Activated CD4-positive, alpha-beta T cell treated with anti-CD3 and anti-CD28 coated beads for 4 hours (primary cell): ENCODE results near the gene GGTLC2.
"Not testable (repeated sequence)": the region's sequence is repeated elsewhere in the genome, so short reads cannot be mapped to it uniquely, and the experiment has no call there.

Experiments used
- DNase-seq, 2 donors: peaks; one replicate each; pipeline ENCODE4 v3.0.0-alpha.2; 2020

Gene GGTLC2

DNA sequence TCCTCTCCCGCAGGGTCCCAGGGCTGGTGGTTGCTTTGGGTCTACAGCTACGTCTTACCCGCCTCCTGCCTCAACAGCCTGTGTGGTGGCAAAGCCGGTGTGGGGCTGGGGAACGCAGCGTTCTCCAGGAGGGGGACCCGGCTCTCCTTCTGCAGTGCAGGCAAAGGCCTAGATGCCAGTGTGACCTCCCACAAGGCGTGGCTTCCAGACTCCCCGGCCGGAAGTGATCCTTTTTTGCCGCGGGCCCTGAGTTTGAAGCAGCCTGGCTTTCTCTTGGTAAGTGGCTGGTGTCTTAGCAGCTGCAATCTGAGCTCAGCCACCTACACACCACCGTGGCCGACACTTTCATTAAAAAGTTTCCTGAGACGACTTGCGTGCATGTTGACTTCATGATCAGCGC is 6.1 kb upstream of the GGTLC2 start:
- DNase-seq: not testable (repeated sequence)

DNA sequence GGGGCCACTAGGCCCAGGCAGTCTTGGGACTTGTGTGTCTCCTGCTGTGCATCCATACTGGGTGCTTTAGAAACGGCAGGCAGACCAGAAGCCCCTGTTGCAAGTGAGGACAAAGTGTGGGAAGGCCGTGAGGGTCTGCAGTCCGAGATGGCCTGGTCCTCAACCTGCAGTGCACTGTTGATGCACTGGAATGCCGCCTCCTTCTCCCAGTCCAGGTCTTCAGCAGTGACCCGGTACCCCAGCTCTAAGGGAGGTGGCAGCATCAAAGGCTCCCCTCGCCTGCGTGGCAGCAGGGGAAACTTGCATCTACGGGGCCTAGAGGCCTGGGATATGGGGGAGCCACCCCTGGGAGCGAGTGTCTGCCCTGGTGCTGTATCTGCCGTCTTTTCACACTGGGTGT is 2.2 kb upstream of the GGTLC2 start:
- not testable (repeated sequence) for DNase-seq

DNA sequence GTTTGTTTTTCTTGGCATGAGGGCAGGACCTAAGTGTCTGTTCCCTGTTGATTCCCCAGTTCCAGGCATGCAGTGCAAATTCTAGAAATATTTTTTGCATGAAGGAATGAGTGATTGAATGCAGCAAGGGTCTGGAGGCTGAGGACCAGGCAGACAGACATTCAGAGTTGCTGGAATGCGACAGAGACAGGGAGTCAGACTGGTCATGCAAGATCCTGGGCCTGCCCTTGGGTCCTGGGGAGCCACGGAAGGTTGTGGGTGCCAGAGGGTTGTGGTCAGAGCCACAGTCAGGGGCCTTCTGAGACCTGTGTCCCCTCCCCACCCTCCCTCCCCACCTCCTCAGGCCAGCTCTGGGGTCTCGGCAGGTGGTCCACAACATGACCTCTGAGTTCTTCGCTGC is 1.6 kb downstream of the GGTLC2 start:
- DNase-seq: not testable (repeated sequence)

DNA sequence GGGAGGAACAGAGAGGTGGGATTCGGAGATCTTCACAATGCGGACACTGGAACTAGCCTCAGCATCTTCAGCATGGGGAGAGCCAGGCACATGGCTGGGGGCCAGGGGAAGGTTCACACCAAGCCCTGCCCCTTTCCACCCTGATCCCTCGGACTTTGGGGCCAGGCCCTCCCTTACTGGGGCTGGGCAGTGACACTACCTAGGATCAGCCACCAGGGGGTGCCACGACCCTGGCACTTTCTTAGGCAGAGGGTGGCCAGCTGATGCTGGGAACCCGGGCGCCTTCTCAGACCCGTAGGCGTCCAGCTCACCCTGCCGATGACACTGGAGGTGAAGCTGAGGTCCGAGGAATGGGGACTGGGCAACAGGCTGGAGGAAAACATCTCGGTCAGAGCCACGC is 3.5 kb downstream of the GGTLC2 start:
- DNase-seq: not testable (repeated sequence)

DNA sequence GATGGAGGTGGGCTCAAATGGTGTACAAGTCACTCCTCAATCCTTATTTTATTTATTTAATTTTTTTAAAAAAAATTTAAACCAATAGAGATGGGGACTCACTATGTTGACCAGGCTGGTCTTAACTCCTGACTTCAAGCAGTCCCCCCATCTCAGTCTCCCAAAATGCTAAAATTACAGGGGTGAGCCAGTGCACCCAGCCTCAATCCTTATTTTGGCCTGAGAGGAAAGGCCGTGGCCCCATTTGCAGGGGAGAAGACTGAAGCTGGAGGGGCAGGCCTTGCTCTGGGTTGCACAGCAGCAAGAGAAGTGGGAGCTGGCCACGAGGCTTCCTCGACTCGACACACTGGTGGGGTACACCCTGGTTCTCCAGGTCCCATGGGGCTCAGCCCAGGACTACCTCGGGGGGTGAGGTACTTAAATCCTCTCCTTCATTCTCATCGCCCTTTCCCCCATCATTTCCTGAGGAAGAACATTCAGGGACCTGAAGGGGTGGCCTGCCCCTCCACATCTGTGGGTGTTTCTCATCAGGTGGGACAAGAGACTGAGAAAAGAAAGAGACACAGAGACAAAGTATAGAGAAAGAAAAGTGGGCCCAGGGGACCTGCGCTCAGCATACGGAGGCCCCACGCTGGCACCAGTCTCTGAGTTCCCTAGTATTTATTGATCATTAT is 4.6 kb downstream of the GGTLC2 start:
- not testable (repeated sequence) for DNase-seq

DNA sequence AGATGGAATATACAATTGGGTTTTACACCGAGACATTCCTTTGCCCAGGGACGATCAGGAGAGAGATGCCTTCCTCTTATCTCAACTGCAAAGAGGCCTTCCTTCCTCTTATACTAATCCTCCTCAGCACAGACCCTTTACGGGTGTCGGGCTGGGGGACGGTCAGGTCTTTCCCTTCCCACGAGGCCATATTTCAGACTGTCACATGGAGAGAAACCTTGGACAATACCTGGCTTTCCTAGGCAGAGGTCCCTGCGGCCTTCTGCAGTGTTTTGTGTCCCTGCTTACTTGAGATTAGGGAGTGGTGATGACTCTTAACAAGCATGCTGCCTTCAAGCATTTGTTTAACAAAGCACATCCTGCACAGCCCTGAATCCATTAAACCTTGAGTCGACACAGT is 5.3 kb downstream of the GGTLC2 start:
- not testable (repeated sequence) for DNase-seq

DNA sequence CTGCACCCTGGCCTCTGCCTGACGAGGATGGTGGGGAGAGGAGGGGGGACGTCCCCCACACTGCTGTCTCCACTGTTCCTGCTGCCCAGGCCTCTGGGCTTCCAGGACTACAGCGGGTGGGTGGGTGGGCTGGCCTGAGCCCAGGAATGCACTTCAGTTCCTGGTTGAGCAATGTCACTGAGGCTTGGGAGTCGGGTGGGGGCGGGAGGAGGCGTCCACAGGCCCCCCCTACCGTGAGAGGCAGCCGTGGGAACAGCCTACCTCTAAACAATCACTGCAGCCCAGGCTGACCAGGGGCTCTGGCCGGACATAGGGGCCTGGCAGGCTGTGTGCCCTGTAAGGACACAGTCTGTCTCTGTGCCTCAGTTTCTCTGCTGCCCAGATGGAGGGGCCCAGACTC is 6.0 kb downstream of the GGTLC2 start:
- DNase-seq: not testable (repeated sequence)

DNA sequence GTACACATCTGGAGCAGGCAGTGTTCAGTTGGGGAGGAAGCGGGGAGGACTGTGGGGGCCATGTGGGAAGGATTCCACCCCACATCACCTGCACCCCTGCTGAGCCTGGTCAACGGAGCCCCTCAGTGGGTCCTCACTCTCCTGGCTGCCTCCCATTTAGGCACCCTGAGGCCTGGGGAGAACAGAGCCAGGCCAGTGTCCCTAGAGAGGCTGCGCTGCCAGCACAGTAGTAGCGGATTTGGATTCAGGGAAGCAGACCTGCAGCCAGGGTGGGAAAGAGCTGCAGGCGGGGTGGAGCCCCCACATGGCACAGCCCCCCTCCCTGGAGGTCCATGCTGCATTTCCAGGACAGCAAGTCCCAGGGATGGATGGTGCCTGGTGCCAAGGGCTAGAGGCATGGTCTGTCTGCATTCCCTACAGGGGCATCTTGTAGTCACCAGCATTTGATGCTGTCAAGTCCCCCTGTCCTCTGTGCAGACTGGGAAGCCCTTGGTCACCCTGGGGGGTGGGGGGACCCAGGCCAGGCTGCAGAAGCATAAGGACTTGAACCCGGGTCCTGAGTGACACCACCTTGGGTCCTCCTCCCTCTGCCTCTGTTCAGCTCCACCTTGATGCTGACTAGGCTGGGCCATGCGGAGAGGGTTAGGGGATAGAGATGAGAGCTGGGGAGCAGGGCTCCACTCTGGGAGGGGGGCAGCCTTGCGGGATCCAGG is 6.5 kb downstream of the GGTLC2 start:
- DNase-seq: not testable (repeated sequence)

DNA sequence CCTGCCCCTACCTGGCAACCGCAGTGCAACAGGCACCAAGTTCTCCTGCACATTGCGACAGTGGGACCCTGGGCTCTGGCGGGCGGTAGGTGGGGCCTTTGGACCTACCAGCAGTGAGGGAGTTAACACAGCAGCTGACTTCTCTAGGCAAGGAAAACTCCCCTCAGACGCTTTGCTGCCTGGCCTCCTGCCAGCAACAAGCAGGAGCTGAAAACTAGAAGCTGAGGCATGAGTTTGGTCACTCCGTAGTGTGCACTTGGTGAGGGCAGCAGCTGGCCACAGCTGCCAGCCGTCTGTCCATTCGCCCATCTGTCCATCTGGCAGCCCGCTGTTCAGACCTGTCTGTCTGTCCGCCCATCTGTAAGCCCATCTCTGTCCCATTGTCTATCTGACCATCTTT is 7.2 kb downstream of the GGTLC2 start:
- DNase-seq: not testable (repeated sequence)

DNA sequence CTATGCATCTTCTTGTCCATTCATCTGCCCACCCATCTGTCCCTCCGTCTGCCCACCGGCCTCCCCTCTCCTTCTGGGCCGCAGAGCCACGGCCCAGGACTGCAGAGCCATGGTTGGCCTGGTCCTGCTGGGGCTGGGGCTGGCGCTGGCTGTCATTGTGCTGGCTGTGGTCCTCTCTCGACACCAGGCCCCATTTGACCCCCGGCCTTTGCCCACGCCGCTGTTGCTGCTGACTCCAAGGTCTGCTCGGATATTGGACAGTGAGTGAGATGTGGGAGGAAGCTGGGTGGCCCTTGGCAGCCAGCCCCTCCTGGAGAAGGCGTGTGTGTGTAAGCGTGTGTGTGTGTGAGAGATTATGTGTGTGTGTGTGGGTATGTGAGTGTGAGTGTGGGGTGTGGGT is 7.7 kb downstream of the GGTLC2 start:
- not testable (repeated sequence) for DNase-seq

DNA sequence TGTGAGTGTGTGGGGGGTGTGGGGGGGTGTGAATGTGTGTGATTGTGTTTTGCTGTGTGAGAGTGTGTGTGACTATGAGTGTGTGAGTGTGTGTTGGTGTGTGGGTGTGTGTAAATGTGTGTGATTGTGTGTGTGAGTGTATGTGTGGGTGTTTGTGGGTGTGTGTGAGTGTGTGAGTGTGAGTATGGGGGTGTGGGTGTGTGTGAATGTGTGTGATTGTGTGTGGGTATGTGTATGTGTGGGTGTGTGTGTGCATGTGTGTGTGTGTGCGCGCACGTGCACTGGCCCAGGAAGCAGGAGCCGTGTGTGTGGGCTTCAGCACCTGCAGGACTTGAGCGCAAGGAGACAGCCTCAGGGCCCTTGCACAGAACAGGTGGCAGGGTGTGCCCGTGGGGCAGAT is 8.2 kb downstream of the GGTLC2 start:
- DNase-seq: not testable (repeated sequence)

DNA sequence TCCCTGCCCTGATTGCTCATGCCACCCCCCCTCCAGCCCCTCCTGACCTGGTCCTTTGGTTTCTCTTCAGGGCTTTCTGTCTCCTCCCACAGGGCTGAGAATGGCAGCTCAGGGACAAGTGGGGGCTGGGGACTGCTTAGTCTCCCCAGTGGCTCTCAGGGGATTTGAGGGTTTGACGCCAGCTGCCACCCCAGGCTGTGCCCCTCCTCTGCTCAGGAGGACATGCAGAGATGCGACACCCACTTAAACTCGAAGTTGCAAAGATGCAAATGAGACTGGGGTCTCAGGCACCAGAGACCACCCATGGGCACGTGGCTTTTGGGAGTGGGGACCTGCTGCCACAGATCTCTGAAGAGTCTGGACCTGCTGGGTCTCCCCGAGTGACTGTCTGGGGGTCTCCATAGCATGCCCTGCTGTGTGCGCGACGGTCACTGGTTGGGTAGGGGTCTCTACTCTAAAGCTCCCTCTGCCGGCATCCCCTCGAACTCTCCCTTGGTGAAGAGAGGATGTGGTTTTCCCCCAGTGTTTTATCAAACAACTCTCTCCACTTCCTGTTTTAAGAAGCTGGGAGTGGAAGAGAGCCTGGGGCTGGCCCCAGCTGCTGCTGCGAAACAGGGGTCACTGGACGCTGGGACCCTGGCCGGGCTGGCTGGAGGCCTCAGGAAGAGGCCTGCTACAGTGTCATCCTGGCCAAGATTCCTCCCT is 9.4 kb downstream of the GGTLC2 start:
- DNase-seq: not testable (repeated sequence)

DNA sequence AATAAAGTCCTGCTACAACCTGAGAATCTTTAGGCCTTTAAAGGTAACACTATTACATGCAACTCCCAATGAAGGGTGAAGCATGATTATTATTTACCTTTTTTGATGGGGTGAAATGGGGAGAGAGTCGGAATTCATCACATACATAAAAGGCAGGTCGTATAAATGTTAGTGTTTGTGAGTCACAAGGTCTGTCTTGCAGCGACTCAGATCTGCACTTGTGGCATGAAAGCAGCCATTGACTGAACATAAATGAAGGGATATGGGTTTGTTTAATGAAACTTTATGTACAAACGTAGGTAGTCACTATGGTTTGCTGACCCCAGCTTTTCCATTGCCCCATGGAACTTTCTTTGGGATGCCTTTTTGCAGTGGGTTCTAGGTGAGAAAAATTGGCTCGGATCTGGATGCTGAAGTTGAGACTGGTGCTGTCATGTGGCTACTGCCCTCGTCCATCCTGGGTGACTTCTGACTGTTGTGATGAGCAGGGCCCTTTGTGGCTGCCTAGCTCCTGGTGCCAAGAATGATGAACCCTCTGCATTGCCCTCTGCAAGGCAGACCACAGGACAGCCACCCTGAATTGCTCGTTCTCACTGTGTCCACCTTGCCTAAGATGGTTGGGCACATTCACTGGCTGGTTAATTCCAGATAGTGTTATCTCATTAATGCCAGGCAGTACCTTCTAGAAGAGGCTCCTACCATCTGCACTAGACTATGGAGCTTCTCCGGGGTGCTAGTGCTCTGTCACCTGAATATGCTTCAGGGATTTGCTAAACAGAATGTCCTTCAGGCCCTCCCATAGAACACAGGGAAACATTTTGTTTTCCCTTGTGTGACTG is 11.3 kb downstream of the GGTLC2 start:
- DNase-seq: no peak

DNA sequence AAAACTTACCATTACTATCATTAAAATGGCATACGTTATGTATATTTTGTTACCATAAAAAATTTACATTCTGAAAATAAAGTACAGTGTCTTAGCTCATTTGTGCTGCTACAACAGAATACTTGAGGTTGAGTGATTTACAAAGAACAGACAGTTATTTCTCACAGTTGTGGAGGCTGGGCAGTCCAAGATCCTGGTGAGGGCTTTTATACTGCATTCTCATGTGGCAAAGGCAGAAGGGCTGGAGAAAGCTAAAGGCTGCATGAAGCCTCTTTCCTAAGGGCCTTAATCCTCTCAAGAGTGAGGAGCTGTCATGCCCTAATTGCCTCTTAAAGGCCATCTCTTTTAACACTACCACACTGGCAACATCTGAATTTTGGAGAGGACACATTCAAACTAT is 13.3 kb downstream of the GGTLC2 start:
- DNase-seq: no peak

DNA sequence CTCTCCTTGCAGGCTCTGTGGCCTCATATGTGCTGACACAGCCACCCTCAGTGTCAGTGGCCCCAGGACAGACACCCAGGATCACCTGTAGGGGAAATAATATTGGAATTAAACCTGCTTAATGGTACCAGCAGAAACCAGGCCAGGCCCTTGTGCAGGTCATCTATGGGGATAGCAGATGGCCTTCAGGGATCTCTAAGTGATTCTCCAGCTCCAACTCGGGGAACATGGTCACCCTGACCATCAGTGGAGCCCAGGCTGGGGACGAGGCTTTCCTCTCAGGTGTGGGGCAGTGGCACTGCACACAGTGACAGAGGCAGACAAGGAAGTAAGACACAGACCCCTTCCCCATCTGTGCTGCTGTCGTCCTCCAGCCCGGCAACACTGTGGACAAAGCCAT is 16.9 kb downstream of the GGTLC2 start:
- no peak for DNase-seq

DNA sequence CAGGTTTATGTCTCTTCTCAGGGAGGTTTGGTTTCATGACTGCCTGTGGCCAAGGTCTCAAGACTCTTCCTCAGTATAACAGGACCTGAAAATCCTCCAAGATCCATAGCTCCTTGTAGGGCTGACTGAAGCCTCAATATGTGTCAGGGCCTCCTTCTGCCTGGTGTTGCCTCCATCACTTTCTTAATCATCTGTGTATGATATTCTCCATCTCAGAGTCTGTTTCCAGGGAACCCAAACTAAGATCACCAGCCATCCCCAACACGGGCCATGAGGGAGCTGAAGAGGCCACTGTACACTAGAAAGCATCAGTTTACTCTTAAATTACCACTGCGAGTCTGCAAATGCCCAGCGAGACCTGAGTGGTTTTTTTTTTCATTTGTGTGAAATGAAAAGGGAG is 17.7 kb downstream of the GGTLC2 start:
- DNase-seq: no peak

DNA sequence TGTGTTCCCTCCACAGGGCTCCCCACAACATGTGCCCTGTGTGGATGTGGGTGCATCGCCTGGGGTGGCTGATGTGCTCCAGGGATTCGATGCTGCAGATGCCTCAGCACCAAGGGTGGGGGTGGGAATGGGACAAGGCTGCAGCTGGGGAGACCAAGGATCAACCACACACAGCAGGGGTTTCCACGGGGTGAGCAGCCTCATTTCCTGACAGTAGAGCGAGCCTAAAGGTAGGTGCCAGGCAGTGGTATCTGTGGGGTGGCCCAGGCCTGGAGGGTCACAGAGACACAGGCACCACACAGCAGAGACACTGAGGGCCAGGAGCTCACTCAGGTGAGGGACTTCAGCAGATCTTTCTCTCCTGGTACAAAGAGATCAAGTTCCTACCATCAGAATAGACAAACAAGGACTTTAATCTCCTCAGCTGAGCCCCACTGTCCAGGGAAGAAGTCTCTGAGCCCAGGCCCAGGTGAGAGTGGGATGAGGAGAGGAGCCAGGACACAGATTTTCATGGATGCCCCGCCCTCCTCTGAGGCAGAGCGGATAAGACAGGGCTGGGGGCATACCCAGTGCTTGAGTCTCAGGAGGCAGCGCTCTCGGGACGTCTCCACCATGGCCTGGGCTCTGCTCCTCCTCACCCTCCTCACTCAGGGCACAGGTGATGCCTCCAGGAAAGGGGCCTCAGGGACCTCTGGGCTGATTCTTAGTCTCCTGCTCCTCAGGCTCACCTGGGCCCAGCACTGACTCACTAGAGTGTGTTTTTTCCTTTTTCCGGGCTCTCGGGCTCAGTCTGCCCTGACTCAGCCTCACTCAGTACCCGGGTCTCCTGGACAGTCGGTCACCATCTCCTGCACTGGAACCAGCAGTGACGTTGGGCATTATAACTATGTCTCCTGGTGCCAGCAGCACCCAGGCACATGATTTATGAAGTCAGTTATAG is 19.7 kb downstream of the GGTLC2 start:
- no peak for DNase-seq

DNA sequence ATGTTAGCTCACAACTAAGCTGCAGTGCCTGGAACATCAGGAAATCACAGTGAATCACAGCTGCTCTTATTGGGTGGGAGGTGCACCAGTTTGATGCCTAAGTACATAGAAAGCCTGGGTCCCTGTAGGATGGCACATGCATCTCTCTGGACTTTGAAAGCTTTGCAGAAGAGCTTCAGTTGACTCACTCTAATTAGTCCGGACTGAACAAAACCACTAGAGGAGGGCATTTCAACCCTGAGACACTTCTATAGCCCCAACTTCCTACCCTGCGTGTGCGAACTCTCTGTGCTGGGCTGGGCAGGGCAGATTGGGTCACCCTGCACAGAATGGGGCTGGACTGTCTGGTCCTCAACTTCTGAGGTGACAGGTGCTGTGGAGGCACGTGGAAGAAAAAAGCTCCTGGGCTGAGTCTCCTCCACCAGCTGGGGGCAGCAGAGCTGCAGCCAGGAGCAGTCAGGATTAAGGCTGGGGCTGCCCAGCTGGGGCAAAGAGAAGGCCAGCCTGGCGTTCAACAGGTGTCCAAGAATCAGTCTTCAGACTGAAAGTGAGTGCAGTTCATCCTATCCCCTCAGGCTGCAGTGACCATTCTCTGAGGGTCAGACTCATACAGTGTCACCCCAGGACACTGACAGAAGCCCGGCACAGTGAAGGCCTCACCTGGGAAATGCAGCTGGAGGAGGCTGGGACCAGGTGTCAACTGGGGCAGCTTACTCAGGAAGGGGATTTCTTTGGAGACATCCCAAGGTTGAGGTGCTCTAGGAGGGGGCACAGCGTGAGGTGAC is 22.1 kb downstream of the GGTLC2 start:
- DNase-seq: no peak

DNA sequence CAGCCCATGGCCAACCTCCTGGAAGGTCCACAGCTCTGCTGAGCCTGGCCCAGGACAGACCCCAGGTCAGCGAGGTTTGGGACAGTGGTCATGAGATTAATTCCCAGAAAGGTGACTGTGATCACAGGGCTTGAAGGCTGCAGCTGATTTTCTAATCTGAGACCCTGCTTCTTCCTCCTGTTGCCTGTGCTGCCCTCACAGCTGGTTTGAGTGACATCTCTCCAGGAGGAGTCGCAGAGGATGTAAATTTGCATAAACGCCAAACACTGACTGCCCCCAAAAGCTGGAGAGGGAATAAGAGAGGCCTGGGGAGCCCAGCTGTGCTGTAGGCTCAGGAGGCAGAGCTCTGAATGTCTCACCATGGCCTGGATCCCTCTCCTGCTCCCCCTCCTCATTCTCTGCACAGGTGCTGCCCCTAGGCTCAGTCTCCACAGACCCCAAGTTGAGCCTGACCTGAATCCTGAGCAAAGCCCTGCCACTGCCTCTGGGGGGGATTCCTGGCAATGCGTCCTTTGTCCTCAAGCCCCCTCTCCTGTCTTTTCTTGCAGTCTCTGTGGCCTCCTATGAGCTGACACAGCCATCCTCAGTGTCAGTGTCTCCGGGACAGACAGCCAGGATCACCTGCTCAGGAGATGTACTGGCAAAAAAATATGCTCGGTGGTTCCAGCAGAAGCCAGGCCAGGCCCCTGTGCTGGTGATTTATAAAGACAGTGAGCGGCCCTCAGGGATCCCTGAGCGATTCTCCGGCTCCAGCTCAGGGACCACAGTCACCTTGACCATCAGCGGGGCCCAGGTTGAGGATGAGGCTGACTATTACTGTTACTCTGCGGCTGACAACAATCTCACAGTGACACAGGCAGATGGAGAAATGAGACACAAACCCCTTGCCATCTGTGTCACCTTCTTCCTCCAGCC is 23.8 kb downstream of the GGTLC2 start:
- no peak for DNase-seq

DNA sequence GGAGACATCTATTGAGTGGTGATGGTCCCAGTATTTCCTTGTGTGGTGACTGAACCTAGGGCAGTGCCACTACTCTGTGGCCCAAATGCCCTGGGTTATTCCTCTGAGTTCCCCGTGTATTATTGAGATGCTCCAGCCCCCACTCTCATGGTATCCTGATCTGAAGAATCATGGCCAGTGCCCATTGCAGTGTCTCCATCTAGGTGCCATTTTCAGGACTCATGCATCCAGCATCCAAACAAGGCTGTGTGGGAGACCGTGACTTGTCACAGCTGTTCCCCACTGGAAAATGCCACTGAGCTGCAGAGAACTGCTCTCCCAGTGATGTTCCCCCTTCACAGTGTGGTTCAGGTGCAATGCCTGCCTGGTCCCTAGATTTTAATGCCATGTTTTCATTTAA is 24.7 kb downstream of the GGTLC2 start:
- DNase-seq: no peak
